GM20431 (cell line): ENCODE data around the gene FLNC.

Source experiments
- in situ Hi-C: fragments of 300-500 bp; cut with MseI, MboI; formaldehyde crosslinking; loops from one replicate; pipeline ENCODE4 v1.15.0; 2020; ENCODE audit warnings: low sequenced_read_pairs; ENCODE audit not compliant: unreplicated experiment

Gene FLNC

DNA sequence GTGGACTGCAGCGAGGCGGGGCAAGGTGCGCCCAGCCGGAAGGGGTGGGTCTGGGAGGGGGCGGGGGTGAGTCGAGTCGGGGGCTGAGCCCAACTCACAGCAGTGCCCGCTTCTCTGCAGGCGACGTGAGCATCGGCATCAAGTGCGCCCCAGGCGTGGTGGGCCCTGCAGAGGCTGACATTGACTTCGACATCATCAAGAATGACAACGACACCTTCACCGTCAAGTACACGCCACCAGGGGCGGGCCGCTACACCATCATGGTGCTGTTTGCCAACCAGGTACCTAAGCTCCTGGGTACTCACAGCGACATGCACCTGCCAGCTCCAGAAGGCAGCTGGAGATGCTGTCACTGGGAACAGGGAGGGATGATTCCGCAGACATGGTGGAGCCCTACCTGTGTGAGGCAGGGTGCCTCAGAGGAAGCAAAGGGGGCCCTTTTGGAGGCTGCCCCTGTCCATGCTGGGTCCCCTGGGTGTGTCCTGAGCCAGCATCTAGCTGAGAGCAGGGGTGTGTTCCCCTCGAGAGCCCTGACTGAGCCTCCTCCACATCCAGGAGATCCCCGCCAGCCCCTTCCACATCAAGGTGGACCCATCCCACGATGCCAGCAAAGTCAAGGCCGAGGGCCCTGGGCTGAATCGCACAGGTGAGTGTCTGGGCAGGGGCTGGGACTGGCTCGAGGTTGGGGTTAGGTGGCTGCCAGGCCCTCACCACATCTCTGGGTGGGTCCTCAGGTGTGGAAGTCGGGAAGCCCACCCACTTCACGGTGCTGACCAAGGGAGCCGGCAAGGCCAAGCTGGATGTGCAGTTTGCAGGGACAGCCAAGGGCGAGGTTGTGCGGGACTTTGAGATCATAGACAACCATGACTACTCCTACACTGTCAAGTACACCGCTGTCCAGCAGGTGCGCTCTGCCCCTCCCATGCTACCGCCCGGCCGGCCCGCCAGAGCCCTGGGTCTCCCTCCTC is 12.8 kb downstream of the FLNC start:
- in situ Hi-C loops = no loop called here

DNA sequence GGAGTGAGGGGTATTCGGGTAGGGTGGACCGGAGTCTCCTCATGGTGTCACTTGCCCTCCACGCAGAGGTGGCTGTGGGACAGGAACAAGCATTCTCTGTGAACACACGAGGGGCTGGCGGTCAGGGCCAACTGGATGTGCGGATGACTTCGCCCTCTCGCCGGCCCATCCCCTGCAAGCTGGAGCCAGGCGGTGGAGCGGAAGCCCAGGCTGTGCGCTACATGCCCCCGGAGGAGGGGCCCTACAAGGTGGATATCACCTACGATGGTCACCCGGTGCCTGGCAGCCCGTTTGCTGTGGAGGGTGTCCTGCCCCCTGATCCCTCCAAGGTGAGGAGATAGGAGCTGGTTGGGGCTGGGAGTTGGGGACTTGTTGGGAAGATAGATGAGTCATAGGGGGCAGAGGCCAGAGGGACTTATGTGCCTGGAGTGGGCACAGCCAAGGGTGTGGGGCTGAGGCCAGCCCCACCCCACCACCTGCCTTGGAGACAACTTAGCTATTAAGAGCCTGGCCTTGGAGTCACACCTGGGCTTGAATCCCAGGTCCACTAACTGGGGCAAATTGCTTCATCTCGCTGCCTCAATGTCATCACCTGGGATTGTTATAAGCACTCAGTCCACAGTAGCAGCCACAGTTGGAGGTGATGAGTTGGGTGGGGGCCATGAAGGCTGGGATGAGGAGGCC is 13.9 kb downstream of the FLNC start:
- in situ Hi-C loops = no loop called here

DNA sequence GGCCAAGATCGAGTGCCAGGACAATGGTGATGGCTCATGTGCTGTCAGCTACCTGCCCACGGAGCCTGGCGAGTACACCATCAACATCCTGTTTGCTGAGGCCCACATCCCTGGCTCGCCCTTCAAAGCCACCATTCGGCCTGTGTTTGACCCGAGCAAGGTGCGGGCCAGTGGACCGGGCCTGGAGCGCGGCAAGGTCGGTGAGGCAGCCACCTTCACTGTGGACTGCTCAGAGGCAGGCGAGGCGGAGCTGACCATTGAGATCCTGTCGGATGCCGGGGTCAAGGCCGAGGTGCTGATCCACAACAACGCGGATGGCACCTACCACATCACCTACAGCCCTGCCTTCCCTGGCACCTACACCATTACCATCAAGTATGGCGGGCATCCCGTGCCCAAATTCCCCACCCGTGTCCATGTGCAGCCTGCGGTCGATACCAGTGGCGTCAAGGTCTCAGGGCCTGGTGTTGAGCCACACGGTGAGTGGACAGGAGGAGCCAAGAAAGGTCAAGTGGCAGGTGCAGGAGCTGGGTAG is 14.6 kb downstream of the FLNC start:
- in situ Hi-C loops = no loop called here

DNA sequence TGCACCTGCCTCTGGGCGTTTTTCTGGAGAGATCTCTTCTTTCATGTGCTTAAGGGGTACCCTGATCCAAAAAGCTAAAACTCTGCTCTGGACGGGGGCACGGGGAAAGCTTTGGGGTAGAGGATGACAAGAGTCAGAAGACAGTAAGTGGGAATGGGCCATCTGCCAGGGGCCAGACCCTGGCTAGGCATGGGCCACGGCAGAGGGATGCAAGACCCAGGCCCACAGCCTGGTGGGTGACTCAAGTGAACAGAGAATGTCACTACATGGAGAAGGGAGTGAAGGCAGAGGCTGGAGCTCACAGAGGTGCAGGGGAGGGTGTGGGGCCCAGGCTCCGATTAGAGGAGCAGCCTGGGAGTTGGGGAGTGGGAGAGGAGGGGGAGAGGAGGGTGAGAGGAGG is 15.3 kb downstream of the FLNC start:
- in situ Hi-C loops = no loop called here

DNA sequence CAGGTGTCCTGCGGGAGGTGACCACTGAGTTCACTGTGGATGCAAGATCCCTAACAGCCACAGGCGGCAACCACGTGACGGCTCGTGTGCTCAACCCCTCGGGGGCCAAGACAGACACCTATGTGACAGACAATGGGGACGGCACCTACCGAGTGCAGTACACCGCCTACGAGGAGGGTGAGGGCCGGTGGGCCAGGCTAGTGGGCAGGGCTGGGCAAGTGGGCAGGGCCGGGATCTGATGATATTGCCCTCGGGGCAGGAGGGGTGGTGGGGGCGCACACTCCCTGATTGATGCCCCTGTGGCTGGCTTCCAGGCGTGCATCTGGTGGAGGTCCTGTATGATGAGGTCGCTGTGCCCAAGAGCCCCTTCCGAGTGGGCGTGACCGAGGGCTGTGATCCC is 15.8 kb downstream of the FLNC start:
- in situ Hi-C loops = no loop called here

DNA sequence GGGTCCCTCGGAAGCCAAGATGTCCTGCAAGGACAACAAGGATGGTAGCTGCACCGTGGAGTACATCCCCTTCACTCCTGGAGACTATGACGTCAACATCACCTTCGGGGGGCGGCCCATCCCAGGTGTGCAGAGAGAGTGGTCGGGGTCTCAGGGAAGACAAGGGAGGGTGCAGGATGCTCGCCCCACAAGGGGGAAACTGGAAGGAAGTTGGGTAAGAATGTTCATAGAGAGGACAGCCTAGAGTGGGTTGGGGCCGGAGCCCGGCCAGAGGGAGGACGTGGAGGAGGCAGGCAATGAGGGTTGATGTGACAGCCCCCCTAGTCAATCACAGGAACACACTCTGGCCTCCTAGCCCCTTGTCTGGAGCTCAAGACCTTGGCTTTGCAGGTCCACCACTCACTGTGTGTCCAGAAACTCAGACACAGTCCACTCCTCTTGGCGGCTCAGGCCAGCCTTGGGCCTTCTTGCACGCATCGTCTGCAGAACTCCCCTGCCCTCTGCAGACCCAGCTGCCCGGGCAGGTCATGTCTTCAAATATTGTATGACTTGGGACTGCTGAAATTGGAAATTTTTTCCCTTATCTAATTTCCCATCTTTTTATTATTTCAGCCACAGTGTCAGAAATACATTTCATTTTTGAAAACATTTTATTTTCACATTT is 16.7 kb downstream of the FLNC start:
- in situ Hi-C loops = no loop called here

DNA sequence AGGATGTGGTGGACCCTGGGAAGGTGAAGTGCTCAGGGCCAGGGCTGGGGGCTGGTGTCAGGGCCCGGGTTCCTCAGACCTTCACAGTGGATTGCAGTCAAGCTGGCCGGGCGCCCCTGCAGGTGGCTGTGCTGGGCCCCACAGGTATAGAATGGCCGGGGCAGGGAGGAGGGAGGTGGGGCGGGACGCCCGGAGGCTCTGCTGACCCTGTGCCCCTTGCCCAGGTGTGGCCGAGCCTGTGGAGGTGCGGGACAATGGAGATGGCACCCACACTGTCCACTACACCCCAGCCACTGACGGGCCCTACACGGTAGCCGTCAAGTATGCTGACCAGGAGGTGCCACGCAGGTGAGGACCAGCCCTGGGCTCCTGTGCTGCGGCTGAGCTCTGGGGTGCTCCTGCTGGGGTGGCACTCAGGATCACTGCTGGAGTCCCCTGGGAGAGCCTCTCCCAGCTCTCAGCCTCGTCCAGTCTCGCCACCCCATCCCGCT is 17.6 kb downstream of the FLNC start:
- in situ Hi-C loops = no loop called here

DNA sequence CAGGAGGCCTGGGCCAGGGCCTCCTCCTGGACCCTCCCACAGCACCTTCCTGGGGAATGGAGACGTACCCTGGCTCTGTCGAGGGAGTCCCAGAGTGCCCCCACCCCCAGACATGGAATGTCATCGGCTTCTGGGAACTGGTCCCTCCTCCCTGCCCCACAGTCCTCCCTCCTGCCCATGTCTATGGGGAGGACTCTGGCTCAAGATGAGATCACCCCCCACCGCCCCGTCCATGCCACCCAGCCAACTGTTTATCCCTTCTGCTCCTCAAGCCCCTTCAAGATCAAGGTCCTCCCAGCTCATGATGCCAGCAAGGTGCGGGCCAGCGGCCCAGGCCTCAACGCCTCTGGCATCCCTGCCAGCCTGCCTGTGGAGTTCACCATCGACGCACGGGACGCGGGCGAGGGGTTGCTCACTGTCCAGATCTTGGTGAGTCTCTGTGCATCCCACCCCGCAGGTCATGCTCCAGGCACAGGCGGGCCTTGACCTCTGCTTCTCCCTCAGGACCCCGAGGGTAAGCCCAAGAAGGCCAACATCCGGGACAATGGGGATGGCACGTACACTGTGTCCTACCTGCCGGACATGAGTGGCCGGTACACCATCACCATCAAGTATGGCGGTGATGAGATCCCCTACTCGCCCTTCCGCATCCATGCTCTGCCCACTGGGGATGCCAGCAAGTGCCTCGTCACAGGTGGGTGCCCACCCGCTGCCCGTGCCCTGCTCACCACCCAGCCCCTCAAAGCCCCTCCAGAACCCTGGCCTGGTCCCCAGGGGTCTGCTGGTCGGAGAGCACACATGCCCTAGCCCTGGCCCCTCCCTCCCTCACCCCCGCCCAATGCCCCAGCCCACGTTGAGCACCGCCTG is 18.3 kb downstream of the FLNC start:
- in situ Hi-C loops = no loop called here

DNA sequence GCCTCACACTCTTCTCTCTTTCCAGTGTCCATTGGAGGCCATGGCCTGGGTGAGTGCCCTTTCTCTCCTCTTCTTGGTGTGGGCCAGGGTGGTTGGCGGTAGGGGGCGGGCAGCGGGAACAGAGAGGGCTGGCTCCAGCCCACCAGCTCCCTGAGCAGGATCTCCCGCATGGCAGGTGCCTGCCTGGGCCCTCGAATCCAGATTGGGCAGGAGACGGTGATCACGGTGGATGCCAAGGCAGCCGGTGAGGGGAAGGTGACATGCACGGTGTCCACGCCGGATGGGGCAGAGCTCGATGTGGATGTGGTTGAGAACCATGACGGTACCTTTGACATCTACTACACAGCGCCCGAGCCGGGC is 18.9 kb downstream of the FLNC start:
- in situ Hi-C loops = no loop called here

DNA sequence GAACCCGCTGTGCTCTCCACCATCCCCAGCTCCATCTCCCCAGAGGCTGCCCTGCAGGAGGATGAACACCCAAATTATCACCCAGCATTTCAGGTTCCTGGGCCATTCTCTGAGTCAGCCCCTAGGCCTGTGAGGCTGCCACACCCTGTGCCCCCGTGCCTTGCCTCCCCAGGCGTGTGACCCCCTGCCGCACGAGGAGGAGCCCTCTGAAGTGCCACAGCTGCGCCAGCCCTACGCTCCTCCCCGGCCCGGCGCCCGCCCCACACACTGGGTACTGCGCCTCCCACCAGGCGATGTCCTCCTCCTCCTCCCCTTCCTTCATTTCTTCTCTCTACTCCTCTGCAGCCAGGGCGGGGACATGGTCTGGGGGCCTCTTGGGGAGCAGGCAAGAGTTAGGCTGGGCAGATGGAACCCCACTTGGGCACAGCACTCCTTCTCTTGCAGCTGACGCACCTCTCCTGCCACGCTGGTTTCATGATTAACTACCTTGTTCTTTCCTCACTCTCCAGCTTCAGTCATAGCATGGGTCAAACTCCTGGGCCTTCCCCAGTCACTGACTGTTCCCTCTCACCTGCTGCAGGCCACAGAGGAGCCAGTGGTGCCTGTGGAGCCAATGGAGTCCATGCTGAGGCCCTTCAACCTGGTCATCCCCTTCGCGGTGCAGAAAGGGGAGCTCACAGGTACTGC is 19.7 kb downstream of the FLNC start:
- in situ Hi-C loops = no loop called here

DNA sequence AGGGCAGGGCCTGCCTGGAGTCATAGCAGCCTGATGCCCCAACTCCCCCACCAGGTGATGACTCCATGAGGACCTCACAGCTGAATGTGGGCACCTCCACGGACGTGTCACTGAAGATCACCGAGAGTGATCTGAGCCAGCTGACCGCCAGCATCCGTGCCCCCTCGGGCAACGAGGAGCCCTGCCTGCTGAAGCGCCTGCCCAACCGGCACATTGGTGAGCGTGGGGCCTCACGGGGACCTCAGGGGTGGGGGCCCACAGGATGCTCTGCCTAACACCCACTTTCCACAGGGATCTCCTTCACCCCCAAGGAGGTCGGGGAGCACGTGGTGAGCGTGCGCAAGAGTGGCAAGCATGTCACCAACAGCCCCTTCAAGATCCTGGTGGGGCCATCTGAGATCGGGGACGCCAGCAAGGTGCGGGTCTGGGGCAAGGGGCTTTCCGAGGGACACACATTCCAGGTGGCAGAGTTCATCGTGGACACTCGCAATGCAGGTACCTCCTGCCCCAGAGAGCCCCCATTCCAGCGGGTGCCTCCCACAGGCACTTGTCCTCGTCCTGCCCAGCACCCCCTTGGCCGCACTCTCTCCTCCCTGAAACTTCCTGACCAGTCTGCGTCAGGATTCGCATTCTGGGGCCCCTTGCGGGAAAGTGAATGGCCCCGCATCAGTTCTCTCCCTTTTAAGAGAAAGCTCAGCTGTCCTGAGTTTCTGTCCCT is 22.5 kb downstream of the FLNC start:
- in situ Hi-C loops = no loop called here

DNA sequence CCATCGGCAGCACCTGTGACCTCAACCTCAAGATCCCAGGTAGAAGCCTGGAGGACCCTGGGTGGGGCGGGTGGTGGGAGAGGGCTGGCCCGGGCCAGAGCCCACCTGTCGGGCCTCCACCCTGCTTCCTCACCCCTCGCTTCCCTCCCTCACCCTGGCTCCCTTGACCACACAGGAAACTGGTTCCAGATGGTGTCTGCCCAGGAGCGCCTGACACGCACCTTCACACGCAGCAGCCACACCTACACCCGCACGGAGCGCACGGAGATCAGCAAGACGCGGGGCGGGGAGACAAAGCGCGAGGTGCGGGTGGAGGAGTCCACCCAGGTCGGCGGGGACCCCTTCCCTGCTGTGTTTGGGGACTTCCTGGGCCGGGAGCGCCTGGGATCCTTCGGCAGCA is 23.6 kb downstream of the FLNC start:
- in situ Hi-C loops = no loop called here

DNA sequence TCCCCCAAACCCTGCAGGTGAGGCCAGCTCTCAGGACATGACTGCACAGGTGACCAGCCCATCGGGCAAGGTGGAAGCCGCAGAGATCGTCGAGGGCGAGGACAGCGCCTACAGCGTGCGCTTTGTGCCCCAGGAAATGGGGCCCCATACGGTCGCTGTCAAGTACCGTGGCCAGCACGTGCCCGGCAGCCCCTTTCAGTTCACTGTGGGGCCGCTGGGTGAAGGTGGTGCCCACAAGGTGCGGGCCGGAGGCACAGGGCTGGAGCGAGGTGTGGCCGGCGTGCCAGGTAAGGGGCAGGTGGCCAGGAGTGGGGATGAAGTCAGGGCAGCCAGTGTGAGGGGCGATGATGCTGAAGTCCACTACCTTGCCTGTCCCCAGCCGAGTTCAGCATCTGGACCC is 24.2 kb downstream of the FLNC start:
- in situ Hi-C loops = no loop called here

DNA sequence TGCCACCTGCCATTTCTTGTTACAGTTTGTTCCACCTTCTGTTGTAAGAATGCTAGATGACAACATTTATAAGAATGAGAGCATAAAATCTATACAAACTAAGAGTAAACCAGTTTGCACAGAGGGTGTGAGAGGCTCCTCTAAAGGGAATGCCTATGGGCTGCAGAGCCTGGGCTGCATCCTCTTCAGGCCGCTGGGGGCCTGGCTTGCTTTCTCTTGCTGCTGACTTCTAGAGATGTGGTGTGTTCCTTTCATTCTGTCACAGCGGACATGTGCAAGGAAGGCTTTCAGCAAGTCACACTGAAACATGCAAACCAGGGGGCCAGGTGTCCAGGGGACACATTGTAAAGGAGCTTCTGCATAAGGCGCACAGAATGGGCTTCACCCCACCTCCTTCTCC is 25.4 kb downstream of the FLNC start:
- in situ Hi-C loops = no loop called here

DNA sequence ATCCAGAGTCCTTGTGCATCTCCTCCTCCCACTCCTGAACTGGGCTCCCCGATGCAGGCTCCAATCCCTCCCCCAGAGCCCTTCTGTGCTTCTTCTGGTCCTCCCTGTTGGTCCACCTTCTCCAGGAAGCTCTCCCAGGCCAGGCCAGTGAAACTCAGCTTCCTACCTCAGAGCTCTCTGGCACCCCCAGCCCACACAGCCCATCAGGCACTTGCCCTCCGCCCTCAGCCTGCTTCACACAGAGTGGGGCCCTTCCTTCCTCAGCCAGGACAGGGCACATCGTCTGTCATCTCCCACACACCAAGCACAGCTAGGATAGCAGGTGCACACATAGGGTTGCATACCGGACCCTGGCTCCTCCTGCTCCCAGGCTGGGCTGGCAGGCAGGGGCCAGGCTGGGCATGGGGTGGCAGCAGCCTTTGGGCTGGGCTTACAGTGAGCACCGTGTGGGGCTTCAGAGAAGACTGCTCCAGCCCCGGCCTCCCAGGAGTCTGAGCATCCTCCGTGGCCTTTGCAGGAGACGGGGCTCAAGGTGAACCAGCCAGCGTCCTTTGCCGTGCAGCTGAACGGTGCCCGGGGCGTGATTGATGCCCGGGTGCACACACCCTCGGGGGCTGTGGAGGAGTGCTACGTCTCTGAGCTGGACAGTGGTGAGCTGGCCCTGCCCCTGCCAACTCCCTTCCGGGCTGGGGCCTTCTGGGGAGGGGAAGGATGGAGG is 26.0 kb downstream of the FLNC start:
- in situ Hi-C loops = no loop called here

DNA sequence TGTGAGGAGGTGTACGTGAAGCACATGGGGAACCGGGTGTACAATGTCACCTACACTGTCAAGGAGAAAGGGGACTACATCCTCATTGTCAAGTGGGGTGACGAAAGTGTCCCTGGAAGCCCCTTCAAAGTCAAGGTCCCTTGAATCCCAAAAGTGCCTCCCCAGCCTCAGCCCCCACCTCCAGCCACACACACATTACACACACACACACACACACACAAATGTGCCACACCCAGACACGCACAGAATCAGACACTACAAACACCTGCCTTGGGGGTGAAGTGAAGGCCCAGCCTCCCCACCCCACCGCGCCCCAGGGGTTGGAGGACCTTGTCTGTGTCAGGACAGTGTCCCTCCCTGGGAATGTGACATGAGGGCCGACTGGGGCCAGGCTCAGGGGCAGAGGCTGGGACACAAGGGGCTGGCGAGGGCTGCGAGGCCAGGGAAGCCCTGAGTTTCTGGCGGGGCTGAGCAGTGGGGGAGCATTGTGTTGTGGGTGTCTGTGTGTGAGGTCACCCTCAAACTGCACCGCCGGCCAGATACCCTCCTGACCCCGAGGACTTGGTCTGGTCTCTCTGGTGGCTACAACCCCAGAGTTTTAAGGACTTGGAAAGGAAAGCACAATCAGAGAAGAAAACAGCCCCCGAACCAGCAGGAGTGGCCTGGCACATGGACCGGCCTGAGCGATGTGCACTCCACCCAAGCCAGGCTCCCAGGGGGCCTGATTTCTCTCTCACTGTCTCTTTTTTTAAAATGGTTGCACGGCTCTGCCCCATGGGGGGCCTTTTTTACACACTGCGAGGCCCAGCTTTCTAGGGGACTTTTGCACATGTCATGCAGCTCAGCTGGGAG is 28.4 kb downstream of the FLNC start:
- in situ Hi-C loops = no loop called here
